H1 (cell line): Measurements from ENCODE around the gene KATNA1. TPM values are rescaled to one million over a fixed set of nuclear protein-coding genes. Genes with fewer than 3 reads are reported as not detected.

Experiments
- CTCF ChIA-PET: fragments of 300-600 bp; sonication (Branson Sonifier 250); formaldehyde crosslinking; loops from one replicate; lab custom pipeline; 2021; ENCODE audit not compliant: partially characterized antibody; lab: Charles Lee
- POLR2A ChIA-PET: fragments of 300-600 bp; sonication (Branson Sonifier 250); formaldehyde crosslinking; loops from one replicate; lab custom pipeline; 2021; ENCODE audit warnings: inconsistent platforms; ENCODE audit not compliant: partially characterized antibody; lab: Charles Lee
- DNase-seq, 2 experiments: peaks; one replicate each; pipeline versions ENCODE4 v3.0.0 to v3.0.0-alpha.2; 2010 to 2022; ENCODE audit warnings: low spot score in 2 of 2, low read depth in 1 of 2, mixed read lengths in 1 of 2
- FAIRE-seq: peaks from 2 replicates; lab custom pipeline; 2011; peaks lifted over from hg19 to GRCh38; lab: Jason Lieb, UNC
- H2AFZ ChIP-seq: 2 replicates; pipeline ENCODE4 v1.8.1; 2012; ENCODE audit warnings: low read length, inconsistent platforms
- H2AK5ac ChIP-seq: 2 replicates; pipeline ENCODE4 v1.6.1; 2013; ENCODE audit warnings: low read depth, low read length
- H2BK120ac ChIP-seq: replicated peaks from 2 replicates; pipeline ENCODE3; 2013; ENCODE audit warnings: low read depth, low read length, inconsistent platforms
- H2BK12ac ChIP-seq: 2 replicates; pipeline ENCODE4 v1.6.1; 2013; ENCODE audit warnings: low read depth, low read length
- H2BK15ac ChIP-seq: 2 replicates; pipeline ENCODE4 v1.6.1; 2013; ENCODE audit warnings: low read length
- H2BK20ac ChIP-seq: 2 replicates; pipeline ENCODE4 v1.6.1; 2013; ENCODE audit warnings: low read length
- H2BK5ac ChIP-seq: 2 replicates; pipeline ENCODE4 v1.6.1; 2013; ENCODE audit warnings: low read depth, low read length
- H3K14ac ChIP-seq: 2 replicates; pipeline ENCODE4 v1.6.1; 2013; ENCODE audit warnings: inconsistent platforms; ENCODE audit not compliant: insufficient read length
- H3K18ac ChIP-seq: 2 replicates; pipeline ENCODE4 v1.6.1; 2013; ENCODE audit warnings: low read length; ENCODE audit errors: extremely low read depth
- H3K23ac ChIP-seq: 2 replicates; pipeline ENCODE4 v1.6.1; 2013; ENCODE audit warnings: inconsistent platforms; ENCODE audit not compliant: insufficient read length
- H3K23me2 ChIP-seq: 2 replicates; pipeline ENCODE4 v1.6.1; 2013; ENCODE audit warnings: low read depth, low read length
- H3K27ac ChIP-seq: 2 replicates; pipeline ENCODE4 v1.6.1; 2011; ENCODE audit warnings: low read depth, low read length, inconsistent platforms
- H3K27me3 ChIP-seq, 4 experiments: replicated peaks in 1 of 4; 1 replicate in 1 of 4; 2 replicates in 3 of 4; pipeline versions ENCODE4 v1.6.1 to v1.8.1; 2011 to 2013; ENCODE audit warnings: low read length in 3 of 4, mild to moderate bottlenecking in 3 of 4, inconsistent platforms in 2 of 4, mixed read lengths in 2 of 4, moderate library complexity in 1 of 4; ENCODE audit not compliant: control insufficient read depth in 3 of 4, insufficient read depth in 3 of 4; ENCODE audit errors: extremely low read depth in 1 of 4
- H3K36me3 ChIP-seq, 4 experiments: 2 replicates each; pipeline versions ENCODE4 v1.6.1 to v1.8.1; 2011 to 2013; ENCODE audit warnings: mild to moderate bottlenecking in 4 of 4, low read length in 3 of 4, moderate library complexity in 2 of 4, control low read depth in 1 of 4, inconsistent platforms in 1 of 4; ENCODE audit not compliant: insufficient read depth in 4 of 4, control insufficient read depth in 2 of 4
- H3K4ac ChIP-seq: replicated peaks from 2 replicates; pipeline ENCODE3; 2013; ENCODE audit warnings: low read length, low read depth, mixed read lengths, inconsistent platforms; ENCODE audit not compliant: insufficient read length
- H3K4me1 ChIP-seq, 4 experiments: replicated peaks in 1 of 4; 1 replicate in 1 of 4; 2 replicates in 3 of 4; pipeline versions ENCODE4 v1.6.1 to v1.8.1; 2011 to 2013; ENCODE audit warnings: low read length in 3 of 4, inconsistent platforms in 2 of 4, mixed read lengths in 1 of 4; ENCODE audit not compliant: insufficient read depth in 4 of 4, control insufficient read depth in 3 of 4
- H3K4me2 ChIP-seq, 2 experiments: 2 replicates each; pipeline versions ENCODE4 v1.6.1 to v1.8.1; 2011 to 2013; ENCODE audit warnings: low read depth in 2 of 2, low read length in 2 of 2, control low read depth in 1 of 2, inconsistent platforms in 1 of 2, mild to moderate bottlenecking in 1 of 2; ENCODE audit not compliant: insufficient read depth in 1 of 2
- H3K4me3 ChIP-seq, 4 experiments: fragments of 200-600, 300-600 bp in 1 of 4; sonication (generic), shearing (Covaris generic), sonication (Bioruptor Twin) in 1 of 4; 2 replicates each; pipeline versions ENCODE4 v1.5.1 to v1.8.1; 2011 to 2016; ENCODE audit warnings: low read length in 4 of 4, low read depth in 3 of 4, control low read depth in 2 of 4, inconsistent platforms in 2 of 4, mild to moderate bottlenecking in 2 of 4, mixed read lengths in 1 of 4, moderate library complexity in 1 of 4; ENCODE audit not compliant: insufficient read depth in 2 of 4; ENCODE audit errors: extremely low read depth in 1 of 4
- H3K56ac ChIP-seq: replicated peaks from 2 replicates; pipeline ENCODE3; 2013; ENCODE audit warnings: low read depth, mild to moderate bottlenecking, mixed read lengths, low read length, inconsistent platforms; ENCODE audit not compliant: insufficient read length
- H3K79me1 ChIP-seq: 2 replicates; pipeline ENCODE4 v1.6.1; 2013; ENCODE audit warnings: low read depth, low read length, control low read depth
- H3K79me2 ChIP-seq, 2 experiments: 2 replicates each; pipeline versions ENCODE4 v1.6.1 to v1.8.1; 2012 to 2013; ENCODE audit warnings: low read length in 2 of 2, mild to moderate bottlenecking in 2 of 2, inconsistent platforms in 1 of 2; ENCODE audit not compliant: insufficient read depth in 2 of 2, control insufficient read depth in 1 of 2
- H3K9ac ChIP-seq, 4 experiments: replicated peaks in 1 of 4; 1 replicate in 1 of 4; 2 replicates in 3 of 4; pipeline versions ENCODE4 v1.6.1 to v1.8.1; 2011 to 2013; ENCODE audit warnings: low read depth in 3 of 4, low read length in 3 of 4, control low read depth in 2 of 4, mild to moderate bottlenecking in 2 of 4, moderate library complexity in 2 of 4, inconsistent platforms in 1 of 4; ENCODE audit errors: extremely low read depth in 1 of 4
- H3K9me3 ChIP-seq, 2 experiments: 2 replicates each; pipeline versions ENCODE4 v1.6.1 to v1.8.1; 2012 to 2013; ENCODE audit warnings: mild to moderate bottlenecking in 2 of 2, moderate library complexity in 2 of 2, control low read depth in 1 of 2, inconsistent platforms in 1 of 2, low read depth in 1 of 2, low read length in 1 of 2, mixed read lengths in 1 of 2; ENCODE audit not compliant: insufficient read depth in 2 of 2
- H4K20me1 ChIP-seq, 2 experiments: replicated peaks in 1 of 2; 2 replicates each; pipeline versions ENCODE3 to v1.8.1; 2011 to 2013; ENCODE audit warnings: inconsistent platforms in 2 of 2, low read length in 2 of 2, mild to moderate bottlenecking in 1 of 2; ENCODE audit not compliant: insufficient read depth in 2 of 2, control insufficient read depth in 1 of 2
- H4K5ac ChIP-seq: 2 replicates; pipeline ENCODE4 v1.6.1; 2013; ENCODE audit warnings: low read length, low read depth, mixed read lengths, inconsistent platforms; ENCODE audit not compliant: insufficient read length
- H4K8ac ChIP-seq: 2 replicates; pipeline ENCODE4 v1.8.0; 2013; ENCODE audit warnings: mild to moderate bottlenecking, moderate library complexity, low read length, inconsistent platforms; ENCODE audit not compliant: insufficient read depth; ENCODE audit errors: extremely low read depth
- H4K91ac ChIP-seq: replicated peaks from 2 replicates; pipeline ENCODE3; 2013; ENCODE audit warnings: low read length, mixed read lengths, inconsistent platforms; ENCODE audit not compliant: insufficient read length
- CBX5 ChIP-seq: fragments of 300-800, 300-1000 bp; sonication (generic); IDR thresholded peaks from 2 replicates; pipeline ENCODE4 v1.7.1; 2016; ENCODE audit warnings: antibody characterized with exemption, low read length, low read depth
- CBX8 ChIP-seq: fragments of 300-800, 300-1000 bp; sonication (generic); IDR thresholded peaks from 2 replicates; pipeline ENCODE4 v1.7.1; 2016; ENCODE audit warnings: low read depth, low read length, borderline replicate concordance
- EP300 ChIP-seq, 2 experiments: IDR thresholded peaks; 1 replicate in 1 of 2; 2 replicates in 1 of 2; pipeline ENCODE4 v1.6.1; 2011 to 2012; ENCODE audit warnings: low read depth in 2 of 2, low read length in 2 of 2, mild to moderate bottlenecking in 2 of 2, borderline replicate concordance in 1 of 2, inconsistent platforms in 1 of 2, moderate library complexity in 1 of 2
- HDAC2 ChIP-seq, 2 experiments: fragments of 300-600 bp in 1 of 2; sonication (generic) in 1 of 2; IDR thresholded peaks; 2 replicates each; pipeline ENCODE4 v1.6.1; 2011 to 2012; ENCODE audit warnings: low read depth in 2 of 2, low read length in 2 of 2, mild to moderate bottlenecking in 2 of 2, moderate library complexity in 2 of 2, borderline replicate concordance in 1 of 2, inconsistent platforms in 1 of 2
- TCF12 ChIP-seq: IDR thresholded peaks from 2 replicates; pipeline ENCODE4 v1.6.1; 2011; ENCODE audit warnings: low read depth, mild to moderate bottlenecking, low read length
- WGBS, 2 experiments: shearing (Covaris generic) in 1 of 2; methylation state at CpG; one replicate each; pipeline versions ENCODE4 v1.1.6 to v1.1.7; 2013 to 2015; ENCODE audit warnings: low lambda C conversion rate in 2 of 2, mixed read lengths in 2 of 2, inconsistent platforms in 1 of 2, low coverage in 1 of 2, missing lambda C conversion rate in 1 of 2; ENCODE audit not compliant: insufficient replicate concordance in 2 of 2, insufficient coverage in 1 of 2, insufficient read length in 1 of 2; ENCODE audit errors: extremely low coverage in 1 of 2, missing lambda C conversion rate in 1 of 2; 5-methylcytosine and 5-hydroxymethylcytosine counted together
- polyA plus RNA-seq, 7 experiments: library from polyadenylated mRNA; depleted of rRNA in 3 of 7; stranded (reverse) in 5 of 7; unstranded in 2 of 7; fragments of >200 nt in 5 of 7; fragments of 200-250 nt in 2 of 7; gene quantifications; 1 replicate in 5 of 7; 2 replicates in 1 of 7; 4 replicates in 1 of 7; pipeline versions ENCODE4 v1.2.1 to v1.2.3, GENCODE V29; 2011 to 2013; ENCODE audit warnings: missing spikeins in 2 of 7, mixed read lengths in 2 of 7
- total RNA-seq: library from RNA; stranded (reverse); fragmentation: NEBNext Ultra II Directional; extraction: Animal tissue kit (Norgen Biotek cat#: 25700); gene quantifications from 2 replicates; pipeline ENCODE4 v1.2.1, GENCODE V29; 2021

Gene KATNA1
- total and polyA plus RNA-seq, 2 of the 8 experiments (the other 6 are each of a cell fraction or from before 2014, with no cell fraction given): 7.6 to 20.3 TPM

- Histone ChIP-seq H3K56ac (no peak overlapping the region), H3K14ac (no peak overlapping the region)
Measured at GRCh38 chr6:149634315-149634714, 14.2 kb downstream of the KATNA1 start.

More at GRCh38 chr6:149634315-149634714, 14.2 kb downstream of the KATNA1 start:
- Histone ChIP-seq H3K79me1 (no peaks in the 10 kb centered on the region), H3K4me1 (no peaks in the 10 kb centered on the region), H2BK120ac (no peak overlapping the region), H3K23ac (no peak overlapping the region), H2AFZ (no peak overlapping the region), H4K20me1 (no peaks in the 10 kb centered on the region), H3K4me3 (no peak overlapping the region), H4K8ac (no peak overlapping the region), H3K4me2 (no peak overlapping the region), H3K27ac (no peak overlapping the region), H3K9me3 (no peaks in the 10 kb centered on the region), H4K91ac (no peak overlapping the region), H3K18ac (no peak overlapping the region), H3K9ac (no peak overlapping the region), H3K23me2 (no peaks in the 10 kb centered on the region), H4K5ac (no peak overlapping the region), H3K79me2 (no peaks in the 10 kb centered on the region), H2BK20ac (no peak overlapping the region), H2BK12ac (no peak overlapping the region), H3K4ac (no peak overlapping the region), H2AK5ac (no peak overlapping the region), H3K27me3 (no peaks in the 10 kb centered on the region), H3K36me3 (no peaks in the 10 kb centered on the region; a peak in 1 of 8 replicates), H2BK5ac (no peak overlapping the region), H2BK15ac (no peak overlapping the region)
- DNase-seq (no peak), FAIRE-seq (no peak)
- POLR2A ChIA-PET: no interaction called here
- 93% methylated on average over 1 of the region's 1 CpG; no CpG with 5 or more reads in 1 of the 2 experiments for WGBS, 2 experiments
- no peak for TF ChIP-seq HDAC2 (IDR thresholded peaks at IDR 0.05; ENCODE audit: borderline replicate concordance in 1 of 2, low read depth in 2 of 2, low read length in 2 of 2)
- TF ChIP-seq TCF12: no peak
- no peak for TF ChIP-seq CBX8
- no peak for TF ChIP-seq CBX5
- TF ChIP-seq EP300 (IDR thresholded peaks at IDR 0.05; ENCODE audit: borderline replicate concordance in 1 of 2, low read depth in 2 of 2, low read length in 2 of 2): no peak
- CTCF ChIA-PET: interaction anchor here (1.6 kb wide), 1 partner anchor 73 kb away, joined by 4 read pairs; no protein-coding TSS in a partner anchor
